ENCODE results near the gene HEXIM2.

HEXIM2 gene

DNA sequence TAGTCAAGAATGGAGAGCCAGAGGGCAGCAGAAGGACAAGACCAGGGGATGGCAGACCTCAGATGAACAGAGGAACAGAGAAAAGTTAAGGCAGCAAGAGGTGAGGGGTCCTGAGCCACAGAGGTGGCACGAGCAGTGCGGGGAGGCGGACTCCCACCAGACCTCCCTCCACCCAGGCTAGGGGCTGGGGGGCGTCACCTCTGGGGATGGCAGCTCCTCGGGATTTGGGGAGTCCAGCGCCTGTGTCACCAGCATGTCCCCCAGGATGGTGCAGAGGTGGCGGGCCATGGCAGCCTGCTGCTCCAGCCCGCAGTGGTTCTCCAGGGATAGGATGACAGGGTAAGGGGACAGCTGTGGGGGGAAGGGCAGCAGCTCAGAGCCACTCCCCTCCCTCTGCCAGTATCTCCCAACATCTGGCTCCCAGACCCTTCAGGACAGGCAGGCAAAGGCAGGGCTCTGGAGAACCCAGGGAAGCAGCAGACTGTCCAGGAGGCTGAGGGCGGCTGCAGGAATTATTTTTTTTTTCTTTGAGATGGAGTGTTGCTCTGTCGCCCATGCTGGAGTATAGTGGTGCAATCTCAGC, 45.1 kb upstream of the HEXIM2 start:
- Histone ChIP-seq H3K27ac (no peak overlapping the region), H3K4me3 (no peak overlapping the region)
- no peak for DNase-seq (ENCODE audit: low spot score)
- TF ChIP-seq, protein P1, sequence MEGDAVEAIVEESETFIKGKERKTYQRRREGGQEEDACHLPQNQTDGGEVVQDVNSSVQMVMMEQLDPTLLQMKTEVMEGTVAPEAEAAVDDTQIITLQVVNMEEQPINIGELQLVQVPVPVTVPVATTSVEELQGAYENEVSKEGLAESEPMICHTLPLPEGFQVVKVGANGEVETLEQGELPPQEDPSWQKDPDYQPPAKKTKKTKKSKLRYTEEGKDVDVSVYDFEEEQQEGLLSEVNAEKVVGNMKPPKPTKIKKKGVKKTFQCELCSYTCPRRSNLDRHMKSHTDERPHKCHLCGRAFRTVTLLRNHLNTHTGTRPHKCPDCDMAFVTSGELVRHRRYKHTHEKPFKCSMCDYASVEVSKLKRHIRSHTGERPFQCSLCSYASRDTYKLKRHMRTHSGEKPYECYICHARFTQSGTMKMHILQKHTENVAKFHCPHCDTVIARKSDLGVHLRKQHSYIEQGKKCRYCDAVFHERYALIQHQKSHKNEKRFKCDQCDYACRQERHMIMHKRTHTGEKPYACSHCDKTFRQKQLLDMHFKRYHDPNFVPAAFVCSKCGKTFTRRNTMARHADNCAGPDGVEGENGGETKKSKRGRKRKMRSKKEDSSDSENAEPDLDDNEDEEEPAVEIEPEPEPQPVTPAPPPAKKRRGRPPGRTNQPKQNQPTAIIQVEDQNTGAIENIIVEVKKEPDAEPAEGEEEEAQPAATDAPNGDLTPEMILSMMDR (IDR thresholded peaks at IDR 0.05): no peak

GRCh38 chr17:45117334-45117733, 44.3 kb upstream of the HEXIM2 start:
- no peak for DNase-seq (ENCODE audit: low spot score)
- TF ChIP-seq, protein P1 (IDR thresholded peaks at IDR 0.05): no peak
- no peak overlapping the region for H3K4me3 ChIP-seq
- no peak overlapping the region for H3K27ac ChIP-seq

GRCh38 chr17:45117848-45118646, 43.6 kb upstream of the HEXIM2 start:
- TF ChIP-seq, protein P1 (IDR thresholded peaks at IDR 0.05): no peak
- no peak for DNase-seq (ENCODE audit: low spot score)
- Histone ChIP-seq H3K27ac (no peak overlapping the region), H3K4me3 (no peak overlapping the region)

DNA sequence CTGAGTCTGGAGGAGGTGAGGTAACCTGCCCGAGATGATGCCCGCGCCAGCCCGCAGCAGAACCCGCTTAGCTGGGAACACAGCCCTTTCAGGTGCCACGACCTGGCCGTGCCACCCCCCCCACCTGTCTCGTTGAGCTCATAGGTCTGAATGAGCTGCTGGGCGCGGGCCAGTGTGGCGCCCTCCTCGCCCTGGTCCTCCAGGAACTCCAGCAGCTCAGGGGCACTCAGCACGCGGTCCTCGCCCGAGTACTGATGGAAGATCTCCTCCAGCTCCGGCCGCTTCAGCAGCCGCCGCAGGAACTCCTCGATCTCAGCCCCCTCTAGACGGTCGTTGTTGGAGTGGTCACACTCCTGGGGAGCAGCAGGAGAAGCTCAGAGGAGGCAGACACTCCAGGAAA, 43.0 kb upstream of the HEXIM2 start:
- Histone ChIP-seq H3K27ac (no peak overlapping the region), H3K4me3 (no peak overlapping the region)
- TF ChIP-seq, protein P1 (IDR thresholded peaks at IDR 0.05): no peak
- DNase-seq (ENCODE audit: low spot score): no peak

DNA sequence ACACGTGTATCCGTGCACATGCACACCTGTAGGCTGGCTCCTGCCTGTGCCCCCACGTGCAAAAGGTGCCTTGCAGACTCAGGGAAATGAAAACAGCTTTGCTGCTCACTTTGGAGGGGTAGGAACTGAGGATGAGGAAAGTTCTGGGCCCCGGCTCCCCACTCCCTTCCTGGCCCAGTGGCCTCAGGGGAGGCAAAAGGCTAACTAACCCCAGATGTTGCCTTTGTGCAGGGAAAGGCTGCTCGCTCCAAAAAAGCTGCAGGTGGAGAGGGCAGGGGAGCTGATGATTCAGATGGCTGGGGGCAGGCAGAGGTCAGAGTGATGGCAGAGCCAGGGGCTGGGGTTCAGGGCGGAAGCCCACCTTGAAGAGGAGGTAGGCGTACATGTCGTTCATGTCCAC, 41.7 kb upstream of the HEXIM2 start:
- TF ChIP-seq, protein P1 (IDR thresholded peaks at IDR 0.05): no peak

DNA sequence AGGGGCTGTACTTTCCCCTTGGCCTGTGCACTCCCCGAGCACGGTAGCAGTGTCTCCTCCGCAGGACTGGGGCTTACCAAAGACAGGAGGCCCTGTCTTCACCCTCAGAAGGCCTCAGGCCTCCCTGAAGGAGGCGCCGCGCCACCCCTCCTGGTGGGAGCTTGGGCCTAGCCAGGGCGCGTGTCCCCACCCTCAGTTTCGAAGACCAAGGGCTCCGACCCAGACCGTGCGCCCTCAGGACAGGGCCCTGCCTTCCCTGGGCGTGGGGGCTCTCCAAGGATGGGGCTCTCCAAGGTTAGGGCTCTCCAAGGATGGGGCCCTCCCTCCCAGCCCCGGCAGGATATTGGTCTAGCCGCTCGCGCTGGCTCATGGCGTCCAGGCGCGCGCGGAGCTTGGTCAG, 41.1 kb upstream of the HEXIM2 start:
- DNase-seq (ENCODE audit: low spot score): no peak
- TF ChIP-seq, protein P1 (IDR thresholded peaks at IDR 0.05): no peak
- Histone ChIP-seq H3K27ac (no peak overlapping the region), H3K4me3 (no peak overlapping the region)

More for the DNA sequence above, 41.7 kb upstream of the HEXIM2 start:
- no peak for DNase-seq (ENCODE audit: low spot score)
- no peak overlapping the region for H3K4me3 ChIP-seq
- no peak overlapping the region for H3K27ac ChIP-seq

DNA sequence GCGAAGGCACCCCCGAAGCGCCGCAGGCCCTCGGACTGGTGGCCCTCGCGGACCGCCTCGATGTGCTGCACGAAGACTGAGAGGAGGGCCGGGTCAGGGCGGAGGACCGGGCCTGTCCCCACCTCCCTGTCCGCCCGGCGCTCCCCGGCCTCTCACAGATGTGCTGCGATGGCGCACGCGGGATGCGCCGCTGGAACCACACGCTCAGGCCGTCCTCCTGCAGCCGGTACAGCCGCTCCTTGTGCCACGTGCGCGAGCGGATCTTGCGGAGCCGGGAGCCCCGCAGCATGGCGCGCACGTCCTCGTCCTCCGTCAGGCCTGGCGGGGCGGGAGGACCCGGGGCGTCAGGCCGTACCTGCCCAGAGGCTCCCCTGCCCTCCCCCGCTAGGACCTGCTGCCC, 40.6 kb upstream of the HEXIM2 start:
- Histone ChIP-seq H3K4me3 (no peak overlapping the region), H3K27ac (no peak overlapping the region)
- TF ChIP-seq, protein P1 (IDR thresholded peaks at IDR 0.05): no peak
- no peak for DNase-seq (ENCODE audit: low spot score)
